Osteocyte (in vitro differentiated cells): ENCODE results near the gene ME3. TPM values are rescaled to one million over a fixed set of nuclear protein-coding genes. Genes with fewer than 3 reads are reported as not detected.
"Not testable (repeated sequence)": the region's sequence is repeated elsewhere in the genome, so short reads cannot be mapped to it uniquely, and the experiment has no call there.

Source experiments
- DNase-seq: peaks from one replicate; pipeline ENCODE4 v3.0.0; 2021; ENCODE audit warnings: mixed read lengths; ENCODE audit not compliant: unreplicated experiment; ENCODE audit errors: extremely low spot score
- H3K27ac Mint-ChIP-seq: one replicate; pipeline ENCODE4 v1.8.0; 2021; ENCODE audit warnings: mild to moderate bottlenecking, mixed read lengths; ENCODE audit not compliant: unreplicated experiment
- H3K27me3 Mint-ChIP-seq: one replicate; pipeline ENCODE4 v1.8.0; 2021; ENCODE audit warnings: mixed read lengths; ENCODE audit not compliant: unreplicated experiment
- H3K36me3 Mint-ChIP-seq: one replicate; pipeline ENCODE4 v1.8.0; 2021; ENCODE audit warnings: mixed read lengths; ENCODE audit not compliant: unreplicated experiment
- H3K4me1 Mint-ChIP-seq: one replicate; pipeline ENCODE4 v1.8.0; 2021; ENCODE audit warnings: mixed read lengths; ENCODE audit not compliant: unreplicated experiment
- H3K4me3 Mint-ChIP-seq: one replicate; pipeline ENCODE4 v1.8.0; 2021; ENCODE audit warnings: mild to moderate bottlenecking, moderate library complexity, mixed read lengths; ENCODE audit not compliant: unreplicated experiment
- H3K9me3 Mint-ChIP-seq: one replicate; pipeline ENCODE4 v1.8.0; 2021; ENCODE audit warnings: mixed read lengths; ENCODE audit not compliant: unreplicated experiment
- total RNA-seq: library from RNA; stranded (reverse); gene quantifications from 2 replicates; pipeline ENCODE4 v1.2.1, GENCODE V29; 2021
- TF ChIP-seq, protein P1 (sequence below): fragments of 200-600 bp; sonication (generic); IDR thresholded peaks from 2 replicates; pipeline ENCODE4 v1.5.0; 2021; ENCODE audit warnings: antibody characterized with exemption, mild to moderate bottlenecking, moderate library complexity

ME3 gene
- total RNA-seq, 1 donor from 2014 or later: 19.5 TPM

- Mint-ChIP-seq H3K4me1 (peaks cover 14% of the 10 kb centered on the region), H3K27ac (no peak overlapping the region), H3K4me3 (no peak overlapping the region), H3K9me3 (no peaks in the 10 kb centered on the region), H3K36me3 (peaks cover 3% of the 10 kb centered on the region), H3K27me3 (no peaks in the 10 kb centered on the region)
- DNase-seq: no peak
- TF ChIP-seq, protein P1, sequence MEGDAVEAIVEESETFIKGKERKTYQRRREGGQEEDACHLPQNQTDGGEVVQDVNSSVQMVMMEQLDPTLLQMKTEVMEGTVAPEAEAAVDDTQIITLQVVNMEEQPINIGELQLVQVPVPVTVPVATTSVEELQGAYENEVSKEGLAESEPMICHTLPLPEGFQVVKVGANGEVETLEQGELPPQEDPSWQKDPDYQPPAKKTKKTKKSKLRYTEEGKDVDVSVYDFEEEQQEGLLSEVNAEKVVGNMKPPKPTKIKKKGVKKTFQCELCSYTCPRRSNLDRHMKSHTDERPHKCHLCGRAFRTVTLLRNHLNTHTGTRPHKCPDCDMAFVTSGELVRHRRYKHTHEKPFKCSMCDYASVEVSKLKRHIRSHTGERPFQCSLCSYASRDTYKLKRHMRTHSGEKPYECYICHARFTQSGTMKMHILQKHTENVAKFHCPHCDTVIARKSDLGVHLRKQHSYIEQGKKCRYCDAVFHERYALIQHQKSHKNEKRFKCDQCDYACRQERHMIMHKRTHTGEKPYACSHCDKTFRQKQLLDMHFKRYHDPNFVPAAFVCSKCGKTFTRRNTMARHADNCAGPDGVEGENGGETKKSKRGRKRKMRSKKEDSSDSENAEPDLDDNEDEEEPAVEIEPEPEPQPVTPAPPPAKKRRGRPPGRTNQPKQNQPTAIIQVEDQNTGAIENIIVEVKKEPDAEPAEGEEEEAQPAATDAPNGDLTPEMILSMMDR: no peak
Measured at GRCh38 chr11:86535773-86536172, 136.6 kb downstream of the ME3 start.

GRCh38 chr11:86524620-86525352 is 147.6 kb downstream of the ME3 start:
- peaks cover 15% of the 10 kb centered on the region for H3K36me3 Mint-ChIP-seq
- H3K9me3 Mint-ChIP-seq: peaks cover 16% of the 10 kb centered on the region
- H3K4me3 Mint-ChIP-seq: peak overlapping the region; percentile 40
- peaks cover 36% of the 10 kb centered on the region for H3K4me1 Mint-ChIP-seq
- peak overlapping the region; percentile 93 for H3K27ac Mint-ChIP-seq
- TF ChIP-seq, protein P1: no peak
- no peaks in the 10 kb centered on the region for H3K27me3 Mint-ChIP-seq
- DNase-seq: no peak

DNA sequence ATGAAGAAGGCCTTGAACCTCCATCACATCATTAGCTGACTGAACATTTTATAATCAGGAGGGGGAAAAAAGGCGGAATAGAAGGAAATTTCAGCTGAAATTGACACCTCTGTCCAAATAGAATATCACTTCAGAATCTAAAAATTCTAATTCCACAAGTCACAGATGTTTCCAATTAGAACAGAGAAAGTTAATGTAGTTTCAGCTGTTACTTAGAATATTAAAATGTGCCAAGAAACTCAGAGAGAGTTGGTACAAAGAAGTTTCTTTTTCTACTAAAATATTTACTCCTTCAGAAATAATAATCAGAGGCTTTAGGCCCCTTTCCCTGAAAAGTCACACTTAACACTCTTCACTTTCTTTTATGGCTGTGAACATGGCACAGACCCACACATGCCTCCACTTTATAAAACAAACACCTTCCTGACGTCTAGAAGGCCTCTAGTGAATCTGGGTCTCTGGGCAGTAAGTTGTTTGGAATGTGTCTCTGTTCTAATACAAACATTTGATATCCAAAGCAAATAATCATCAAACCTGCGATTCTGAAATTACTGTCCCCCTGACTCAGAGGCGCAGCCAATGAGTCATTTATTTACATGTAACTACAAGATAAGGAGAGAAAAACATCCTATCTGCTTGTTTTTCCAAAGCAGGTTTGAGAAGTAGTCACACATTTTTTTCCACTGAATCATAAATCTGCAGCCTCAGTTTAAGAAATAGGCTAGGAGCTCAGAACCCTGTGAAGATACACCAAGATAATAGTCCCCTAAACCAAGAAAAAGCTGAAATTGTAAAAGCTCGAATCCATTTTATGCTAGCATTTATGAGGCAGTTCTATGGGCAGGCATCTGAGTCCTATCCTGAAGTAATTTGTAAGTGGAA is 148.4 kb downstream of the ME3 start:
- Mint-ChIP-seq H3K9me3 (peaks cover 16% of the 10 kb centered on the region), H3K36me3 (peaks cover 15% of the 10 kb centered on the region), H3K27ac (peak overlapping the region; percentile 93), H3K4me3 (no peak overlapping the region), H3K27me3 (no peaks in the 10 kb centered on the region), H3K4me1 (peaks cover 44% of the 10 kb centered on the region)
- DNase-seq: no peak
- TF ChIP-seq, protein P1: no peak

DNA sequence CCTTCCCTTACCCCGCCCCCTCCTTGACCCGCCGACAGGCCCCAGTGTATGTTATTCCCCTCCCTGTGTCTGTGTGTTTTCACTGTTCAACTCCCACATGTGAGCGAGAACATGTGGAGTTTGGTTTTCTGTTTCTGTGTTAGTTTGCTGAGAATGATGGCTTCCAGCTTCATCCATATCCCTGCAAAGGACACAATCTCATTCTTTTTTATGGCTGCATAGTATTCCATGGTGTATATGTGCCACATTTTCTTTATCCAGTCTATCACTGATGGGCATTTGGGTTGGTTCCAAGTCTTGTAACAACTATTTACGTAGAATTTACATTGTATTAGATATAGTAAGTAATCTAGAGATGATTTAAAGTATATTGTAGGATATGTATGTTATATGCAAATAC is 149.9 kb downstream of the ME3 start:
- peaks cover 57% of the 10 kb centered on the region for H3K4me1 Mint-ChIP-seq
- not testable (repeated sequence) for H3K27me3 Mint-ChIP-seq, H3K36me3 Mint-ChIP-seq, H3K27ac Mint-ChIP-seq, H3K4me3 Mint-ChIP-seq, H3K9me3 Mint-ChIP-seq, DNase-seq

DNA sequence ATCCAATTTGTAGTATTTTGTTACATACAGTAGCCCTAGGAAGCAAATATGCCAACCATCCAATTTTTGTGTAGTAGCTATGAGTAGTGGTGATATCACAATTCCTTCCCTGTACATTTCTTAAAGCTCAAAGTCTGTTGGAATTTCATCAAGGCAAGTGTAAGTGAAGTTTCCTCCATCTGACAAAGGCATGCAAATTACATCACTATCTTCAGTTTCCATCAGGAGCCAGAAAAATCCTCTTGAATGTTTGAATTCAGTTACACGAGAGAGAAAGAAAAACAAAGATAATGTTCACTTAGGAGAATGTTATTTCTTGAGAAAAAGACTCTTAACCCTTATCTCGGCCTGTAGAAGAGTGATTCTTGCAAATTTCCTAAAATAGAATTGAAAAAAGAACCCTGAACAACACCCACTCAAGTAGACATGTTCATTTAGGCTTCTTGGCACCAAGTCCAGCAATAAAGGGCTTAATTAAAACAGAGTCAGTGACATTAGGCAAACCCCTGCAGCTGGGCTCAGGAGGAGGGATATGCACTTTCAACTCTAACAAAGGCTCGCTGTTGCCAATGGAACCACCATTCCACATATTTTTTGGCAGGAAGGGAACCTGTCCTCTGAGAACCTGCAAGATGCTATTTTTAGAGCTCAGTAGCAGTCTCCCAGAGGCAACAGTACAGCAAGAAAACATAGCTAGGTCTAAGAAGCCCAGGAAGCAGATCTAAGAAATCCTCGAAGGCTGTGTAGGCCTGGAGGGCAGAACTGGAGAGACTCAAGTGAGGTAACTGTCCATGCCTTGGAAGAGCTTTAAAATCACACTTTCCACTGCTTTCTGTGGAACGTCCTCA is 153.1 kb downstream of the ME3 start:
- Mint-ChIP-seq H3K9me3 (no peaks in the 10 kb centered on the region), H3K4me3 (no peak overlapping the region), H3K27ac (peak overlapping the region; percentile 61), H3K27me3 (no peaks in the 10 kb centered on the region), H3K4me1 (peaks cover 75% of the 10 kb centered on the region), H3K36me3 (no peaks in the 10 kb centered on the region)
- no peak for DNase-seq
- TF ChIP-seq, protein P1: no peak
